Middle frontal gyrus (tissue), 1 donor: ENCODE data around the gene PLCH1.

Source experiments
- DNase-seq: peaks from one replicate; pipeline ENCODE4 v3.0.0-alpha.2; 2015; ENCODE audit warnings: low spot score; ENCODE audit errors: extremely low spot score

PLCH1 gene

DNA sequence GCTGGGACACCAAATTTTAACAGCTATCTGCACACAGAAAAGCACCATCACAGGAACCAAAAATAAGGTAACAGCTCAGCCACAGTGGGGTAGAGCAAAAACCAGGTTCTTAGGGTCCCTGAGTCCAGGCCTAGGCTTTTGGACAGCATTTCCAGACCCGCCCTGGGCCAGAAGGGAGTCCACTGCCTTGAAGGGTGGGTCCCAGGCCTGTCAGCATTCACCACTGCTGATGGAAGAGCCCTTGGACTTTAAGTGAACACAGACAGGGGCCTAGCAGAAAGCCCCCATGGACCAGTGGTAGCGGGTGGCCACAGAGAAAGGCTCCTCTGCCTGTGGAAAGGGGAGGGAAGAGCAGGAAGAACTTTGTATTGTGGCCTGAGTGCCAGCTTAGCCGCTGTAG lies 56.4 kb downstream of the PLCH1 start:
- no peak for DNase-seq

DNA sequence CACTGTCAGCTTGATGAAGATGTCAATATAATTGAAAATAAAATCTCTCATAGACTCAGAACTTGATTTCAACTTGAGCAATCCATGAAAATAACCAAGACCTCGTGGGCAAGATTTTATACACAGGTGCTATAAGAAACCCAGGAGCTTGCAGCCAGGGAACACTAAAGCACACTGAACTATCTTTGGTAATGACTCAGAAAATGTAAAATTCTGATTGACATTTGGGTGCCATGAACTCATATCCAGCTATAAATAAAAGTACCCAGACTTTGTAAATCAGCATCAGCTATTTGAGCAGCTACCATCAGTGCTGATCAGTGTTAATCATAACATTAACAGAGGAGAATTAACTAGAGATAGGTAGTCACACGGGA lies 61.5 kb downstream of the PLCH1 start:
- DNase-seq, result no peak

DNA sequence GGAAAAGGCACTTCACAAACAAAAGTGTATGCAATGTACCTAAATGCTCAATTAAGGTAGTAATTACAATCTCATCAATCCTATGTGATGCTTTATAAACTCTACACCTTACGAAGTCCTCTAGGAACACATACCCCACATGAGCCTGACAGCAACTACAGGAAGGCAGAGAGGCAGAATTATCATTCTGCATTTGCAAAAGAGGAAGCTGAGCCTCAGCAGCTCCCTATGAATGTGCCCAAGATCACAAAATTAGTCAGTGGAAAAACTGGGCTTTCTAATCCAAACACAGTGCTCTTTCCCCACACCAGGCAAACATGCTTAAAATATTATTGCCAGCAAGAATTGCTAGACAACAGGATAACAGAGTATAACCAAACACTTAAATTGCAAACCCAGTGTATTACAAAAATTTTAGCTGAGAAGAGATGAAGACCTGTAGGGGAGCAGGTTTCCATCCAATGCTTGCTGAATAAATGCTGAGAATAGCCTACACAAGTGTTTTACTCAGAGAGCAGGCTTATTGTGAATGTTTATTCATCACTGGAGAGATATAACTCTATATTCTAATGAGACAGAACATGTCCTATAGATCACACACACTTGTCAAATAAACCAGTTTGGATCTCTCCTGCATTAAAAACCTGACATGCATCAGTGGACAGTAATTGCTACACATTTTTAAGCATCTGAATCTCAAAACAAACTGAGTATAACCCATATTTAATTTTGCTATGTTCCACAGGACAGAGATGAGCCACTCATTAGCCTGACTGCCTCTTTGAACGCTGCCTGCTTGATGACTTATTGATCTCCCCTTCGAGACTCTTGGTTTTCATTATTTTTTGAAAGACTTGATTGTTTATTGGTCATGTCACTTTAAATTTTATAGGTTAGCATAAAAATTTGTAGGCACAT lies 62.2 kb downstream of the PLCH1 start:
- DNase-seq, result no peak

DNA sequence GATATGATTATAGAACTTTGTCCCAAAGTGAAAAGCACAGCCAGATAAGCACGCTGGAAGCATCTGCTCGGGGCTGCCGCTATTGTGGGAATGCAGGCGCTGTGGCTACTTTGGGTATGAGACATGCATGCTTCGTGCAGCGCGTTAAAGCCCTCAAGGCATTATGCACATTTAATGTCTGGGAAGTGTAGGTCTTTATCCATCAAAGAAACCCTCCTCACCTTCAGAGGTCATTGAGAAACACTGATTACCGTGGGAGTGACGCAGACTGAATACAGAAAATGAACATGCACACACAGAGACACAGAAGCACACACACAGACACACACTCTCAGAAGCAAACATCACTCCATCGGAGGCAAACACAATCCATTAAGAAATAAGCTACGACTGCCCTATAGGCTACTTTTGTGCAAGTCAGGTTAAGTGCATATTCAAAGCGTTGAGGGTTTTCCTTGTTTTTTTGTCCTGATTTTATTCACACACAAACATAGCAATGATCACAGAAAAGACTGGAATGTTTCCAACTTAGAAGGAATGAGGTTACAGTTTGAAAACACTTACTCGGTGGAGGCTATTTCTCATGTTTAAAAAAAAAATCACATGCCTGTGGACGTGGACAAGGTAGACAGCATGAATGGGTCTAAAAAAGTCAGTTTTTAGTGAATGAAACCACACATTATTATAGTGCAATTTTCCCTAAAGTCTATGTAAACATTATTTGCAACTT lies 68.5 kb downstream of the PLCH1 start:
- no peak for DNase-seq

DNA sequence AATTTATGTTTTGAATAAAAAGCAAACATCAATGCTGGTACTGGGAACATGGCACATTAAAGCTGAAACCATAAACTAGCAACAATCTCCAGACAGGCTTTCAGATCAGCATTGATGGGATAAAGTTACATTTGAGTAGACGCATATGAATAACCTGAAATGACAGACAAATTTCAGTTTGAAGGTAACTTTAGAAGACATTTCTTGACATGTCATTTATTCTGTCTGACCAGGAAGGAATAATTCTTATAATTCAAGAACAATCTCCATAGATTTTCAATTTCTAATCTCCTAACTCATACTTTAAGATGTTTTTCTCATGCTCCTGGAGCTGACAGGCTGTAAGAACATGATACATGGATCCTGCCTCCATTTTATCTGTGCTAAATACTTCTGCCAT lies 69.8 kb downstream of the PLCH1 start:
- DNase-seq, result no peak

DNA sequence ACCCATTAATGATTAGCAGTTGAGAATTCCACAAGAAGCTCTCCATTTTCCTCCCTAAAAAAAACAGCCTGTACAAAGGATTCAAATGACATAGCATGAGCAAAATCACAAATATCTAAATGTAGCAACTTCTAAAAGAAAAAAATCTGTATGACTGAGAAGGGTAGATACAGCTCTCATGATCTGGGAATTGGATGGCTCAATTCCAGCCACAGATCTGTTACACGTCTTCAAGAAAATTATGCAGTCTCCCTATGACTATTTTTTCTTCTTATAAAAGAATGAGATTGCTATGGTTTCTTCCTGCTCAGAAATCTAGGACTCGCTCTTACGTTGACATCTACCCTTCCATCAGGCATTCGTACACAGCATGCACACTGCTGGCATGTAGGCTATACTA lies 71.5 kb downstream of the PLCH1 start:
- no peak for DNase-seq

DNA sequence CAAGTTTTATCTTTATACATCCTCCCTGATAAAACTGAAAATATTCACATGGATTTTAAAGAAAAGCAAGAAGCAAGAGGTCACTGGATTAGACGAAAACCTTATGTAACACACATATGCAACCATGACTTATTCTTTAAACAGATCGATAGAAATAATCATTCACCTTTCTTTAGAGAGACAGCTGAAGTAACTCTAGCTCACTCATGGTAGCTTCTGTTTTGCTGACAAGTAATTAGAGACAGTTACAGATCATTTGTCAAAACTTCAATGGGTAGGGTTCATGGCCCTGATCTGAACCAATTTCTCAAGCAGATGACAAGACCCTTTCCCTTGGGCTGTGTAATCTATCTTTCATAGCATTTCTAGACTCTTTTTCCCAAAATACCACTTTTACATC lies 74.5 kb downstream of the PLCH1 start:
- DNase-seq, result no peak

DNA sequence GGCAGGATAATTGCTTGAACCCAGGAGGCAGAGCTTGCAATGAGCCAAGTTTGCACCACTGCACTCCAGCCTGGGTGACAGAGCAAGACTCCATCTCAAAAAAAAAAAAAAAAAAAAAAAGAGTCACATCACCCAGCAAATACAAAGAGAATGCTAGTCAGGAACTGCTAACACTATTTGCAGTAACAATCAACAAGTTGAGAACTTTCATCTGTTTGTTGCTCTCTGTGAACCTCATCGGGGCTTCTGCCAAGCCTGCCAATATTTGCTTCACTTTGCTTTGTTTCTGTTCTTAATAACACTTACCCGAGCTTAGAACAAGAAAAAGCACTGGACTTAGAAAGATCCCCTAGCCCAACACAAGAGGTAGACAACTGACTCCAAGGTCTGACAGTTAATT lies 76.9 kb downstream of the PLCH1 start:
- no peak for DNase-seq

DNA sequence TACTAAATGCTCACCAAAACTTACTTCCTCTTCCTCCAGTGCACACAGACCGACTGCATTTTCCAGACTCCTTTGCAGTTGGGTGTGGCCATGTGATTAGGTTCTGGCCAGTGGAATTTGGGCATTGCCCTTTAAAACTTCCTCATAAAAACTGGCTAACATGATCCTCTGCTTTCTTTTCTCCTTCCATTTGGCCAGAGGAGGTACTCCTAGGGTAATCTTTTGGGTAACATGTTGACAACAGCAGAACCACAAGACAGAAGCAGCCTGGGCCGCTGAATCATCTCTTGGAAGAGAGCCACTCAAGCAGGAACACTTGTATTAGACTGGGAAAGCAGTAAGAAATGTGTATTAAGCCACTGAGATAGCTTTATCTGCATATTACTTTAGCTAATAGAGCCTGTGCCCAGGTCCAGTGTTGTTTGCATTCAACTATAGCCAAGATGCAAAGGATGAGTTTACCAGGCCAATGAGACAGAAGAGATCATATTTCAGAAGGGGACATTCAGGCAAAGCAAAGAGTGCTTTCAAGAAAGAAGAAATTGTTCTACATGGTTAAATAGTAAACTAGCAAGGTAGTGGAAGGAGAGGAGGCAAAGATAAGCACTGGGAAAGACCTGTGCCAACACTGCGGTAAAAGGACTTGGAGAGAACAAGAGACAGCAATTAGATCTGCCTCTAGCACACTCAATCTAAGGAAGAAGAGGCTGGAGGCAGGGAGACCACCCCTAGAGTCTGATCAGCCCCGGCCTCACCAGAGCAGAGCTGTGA lies 79.8 kb downstream of the PLCH1 start:
- no peak for DNase-seq

DNA sequence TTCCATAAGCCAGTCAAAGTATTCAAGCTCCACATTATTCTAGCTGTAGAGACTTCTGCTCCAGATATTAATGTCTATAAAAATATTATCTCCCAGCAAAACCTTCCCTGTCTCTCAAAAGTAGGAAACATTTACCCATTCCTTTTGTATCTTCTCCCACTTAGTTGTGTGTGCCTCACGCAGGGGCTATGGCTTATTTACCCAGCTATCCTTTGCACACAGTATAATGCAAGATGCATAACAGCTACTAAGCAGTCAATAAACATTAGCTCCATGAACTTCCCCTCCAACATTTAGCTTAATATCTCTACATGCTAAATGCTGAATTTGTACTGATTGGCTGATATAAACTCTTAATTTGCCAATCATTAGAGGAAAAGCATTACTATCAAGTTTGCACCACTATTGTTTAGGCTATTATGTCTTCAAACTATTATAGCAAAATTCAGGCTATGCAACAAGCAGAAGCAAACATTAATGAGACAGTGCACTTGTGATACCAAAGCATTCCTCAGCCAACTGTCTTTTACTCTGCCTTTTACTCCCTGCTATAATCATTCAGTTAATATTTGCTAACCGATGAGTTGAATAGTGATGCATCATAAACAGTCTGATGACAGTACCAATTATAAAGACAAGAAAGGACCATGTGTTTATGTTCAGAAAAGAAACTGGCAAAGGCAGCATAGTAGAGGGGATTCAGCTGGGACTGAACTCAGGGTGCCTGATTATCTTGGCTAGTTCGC lies 81.2 kb downstream of the PLCH1 start:
- no peak for DNase-seq

DNA sequence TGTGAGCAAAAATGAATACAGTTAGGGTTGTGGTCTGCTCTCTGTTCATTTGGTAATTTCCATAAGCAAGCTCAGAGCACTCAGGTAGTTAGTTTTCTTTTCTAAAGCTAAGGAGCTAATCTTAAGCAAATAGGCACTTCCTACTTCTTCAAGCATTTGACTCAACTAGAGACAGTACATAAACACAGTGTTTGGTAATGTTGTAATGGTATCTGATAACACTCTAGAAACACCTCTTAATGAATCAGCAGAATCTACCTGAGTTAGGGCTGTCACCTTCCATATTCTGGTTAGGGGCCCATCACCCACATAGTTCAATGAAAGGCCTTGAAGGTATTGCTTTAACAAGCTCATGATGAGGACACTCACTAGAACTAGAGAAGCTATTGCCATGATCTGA lies 83.1 kb downstream of the PLCH1 start:
- no peak for DNase-seq

DNA sequence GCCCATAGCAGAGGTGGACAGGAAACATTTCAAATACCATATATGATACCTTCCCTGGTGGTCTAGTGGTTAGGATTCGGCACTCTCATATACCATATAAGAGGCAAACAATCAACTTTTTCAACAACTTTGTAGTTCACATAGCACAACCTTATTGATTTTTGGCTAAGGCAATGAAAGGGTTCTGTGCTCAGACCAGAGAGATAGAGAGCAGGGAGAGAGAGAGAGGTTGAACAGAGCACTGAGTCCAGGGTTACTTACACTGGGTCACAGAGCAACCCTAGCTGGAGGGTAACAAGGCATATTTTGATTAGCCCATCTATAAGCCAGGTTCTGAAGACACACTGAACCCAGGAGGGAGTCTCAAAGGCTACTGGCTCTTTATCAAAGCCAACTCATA lies 83.8 kb downstream of the PLCH1 start:
- DNase-seq, result no peak

DNA sequence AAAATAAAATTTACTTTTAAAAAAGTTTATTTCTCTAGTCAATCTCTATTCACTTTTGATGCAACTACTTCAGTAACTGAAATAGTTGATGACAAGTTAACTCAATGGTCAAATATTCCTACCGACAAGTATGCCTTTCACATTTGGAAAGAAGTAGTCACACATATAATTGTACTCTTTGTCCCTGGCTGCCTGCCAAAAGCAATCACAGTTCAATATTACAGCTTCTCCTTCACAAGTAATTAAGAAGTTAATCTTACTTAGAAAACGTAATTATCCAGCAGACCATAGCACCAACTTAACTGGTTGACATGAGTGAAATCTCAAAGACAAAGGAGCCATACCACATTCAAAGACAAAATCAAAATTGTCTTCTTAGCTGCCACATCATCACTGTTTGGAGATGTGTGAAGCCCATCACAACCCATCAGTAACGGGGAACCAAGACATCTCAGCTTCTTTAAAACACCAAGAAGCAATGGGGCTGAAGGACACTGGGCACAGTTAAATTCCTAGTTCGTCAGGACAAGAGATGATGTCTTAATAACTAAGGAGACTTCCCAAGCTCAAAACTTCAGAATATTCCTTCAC lies 86.1 kb downstream of the PLCH1 start:
- no peak for DNase-seq

DNA sequence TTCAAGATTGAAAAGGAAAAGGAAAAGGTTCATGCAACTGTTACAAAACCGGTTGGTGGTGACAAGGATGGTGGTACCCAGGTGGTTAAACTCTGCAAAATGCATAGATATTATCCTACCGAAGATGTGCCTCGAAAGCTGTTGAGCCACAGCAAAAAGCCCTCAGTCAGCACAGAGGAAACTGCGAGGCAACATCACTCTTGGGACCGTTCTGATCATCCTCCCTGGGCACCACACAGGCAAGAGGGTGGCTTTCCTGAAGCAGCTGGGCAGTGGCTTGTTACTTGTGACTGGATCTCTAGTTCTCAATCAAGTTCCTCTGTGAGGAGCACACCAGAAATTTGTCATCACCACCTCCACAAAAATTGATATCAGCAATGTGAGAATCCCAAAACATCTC lies 86.9 kb downstream of the PLCH1 start:
- no peak for DNase-seq

DNA sequence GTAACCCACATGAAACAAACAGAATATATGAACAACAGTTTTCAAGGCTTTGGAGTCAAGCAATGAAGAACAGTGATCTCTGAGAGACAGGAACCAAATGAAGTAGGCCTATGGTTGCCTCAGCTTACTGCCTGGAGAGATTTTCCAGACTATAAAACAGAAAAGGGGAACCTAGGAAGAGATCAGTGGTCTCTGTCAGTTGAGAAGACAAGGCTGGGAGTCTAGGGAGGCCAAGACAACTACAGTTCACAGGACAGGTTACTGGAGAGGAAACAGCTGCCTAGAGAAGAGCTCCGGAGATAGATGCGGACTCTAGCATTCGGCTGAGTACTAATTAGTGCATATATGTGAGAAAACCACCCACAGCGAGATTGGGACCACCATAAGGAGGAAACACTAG lies 87.7 kb downstream of the PLCH1 start:
- no peak for DNase-seq

DNA sequence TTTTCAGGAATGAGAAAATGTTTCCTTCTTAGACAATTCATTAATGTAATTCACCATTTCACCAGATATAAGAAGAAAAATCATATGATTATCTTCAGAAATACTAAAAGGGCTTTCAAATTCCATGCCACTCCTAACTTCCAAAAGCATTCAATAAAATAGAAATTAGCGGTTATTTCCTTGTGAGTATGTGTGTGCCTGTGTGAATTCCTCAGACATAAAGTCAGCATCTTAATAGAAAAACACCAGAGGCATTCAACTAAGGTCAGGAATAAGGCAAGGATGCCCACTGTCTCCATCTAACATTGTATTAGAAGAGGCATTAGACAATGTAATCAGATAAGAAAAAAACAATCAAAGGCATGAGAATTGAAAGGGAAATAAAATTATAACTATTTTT lies 88.4 kb downstream of the PLCH1 start:
- DNase-seq, result no peak

DNA sequence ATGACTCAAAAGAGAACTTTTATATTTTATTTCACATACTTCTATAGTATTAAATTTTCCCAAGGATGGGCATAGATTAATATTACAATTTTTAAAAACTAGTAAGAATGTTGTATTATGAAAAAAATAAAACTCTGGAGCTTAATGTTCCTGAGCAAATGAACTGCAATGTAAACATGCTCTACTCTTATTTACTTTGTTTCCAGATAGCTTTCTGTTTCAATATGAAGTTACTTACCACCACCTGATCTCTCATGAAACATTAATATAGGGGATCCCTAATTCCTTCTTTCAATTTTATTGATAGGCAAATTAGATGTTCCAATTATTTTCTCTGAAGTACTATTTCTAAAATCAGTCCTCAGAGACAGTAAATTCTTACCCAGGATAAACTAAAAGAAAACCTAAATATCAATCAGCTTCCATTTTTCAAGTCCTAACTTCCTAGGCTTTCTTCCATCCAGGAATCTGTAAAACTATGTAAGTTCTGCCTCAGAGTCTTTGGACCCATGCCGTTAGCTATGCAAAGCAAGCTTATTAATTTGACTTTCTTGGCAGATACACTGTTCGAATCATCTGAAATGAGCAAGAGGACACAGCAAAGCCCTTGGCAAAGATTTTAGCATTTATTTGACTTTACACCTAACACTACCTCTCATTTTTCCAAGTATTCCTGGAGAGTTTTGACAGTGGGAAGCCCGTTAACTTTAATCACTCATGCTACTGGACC lies 93.2 kb downstream of the PLCH1 start:
- DNase-seq, result no peak

DNA sequence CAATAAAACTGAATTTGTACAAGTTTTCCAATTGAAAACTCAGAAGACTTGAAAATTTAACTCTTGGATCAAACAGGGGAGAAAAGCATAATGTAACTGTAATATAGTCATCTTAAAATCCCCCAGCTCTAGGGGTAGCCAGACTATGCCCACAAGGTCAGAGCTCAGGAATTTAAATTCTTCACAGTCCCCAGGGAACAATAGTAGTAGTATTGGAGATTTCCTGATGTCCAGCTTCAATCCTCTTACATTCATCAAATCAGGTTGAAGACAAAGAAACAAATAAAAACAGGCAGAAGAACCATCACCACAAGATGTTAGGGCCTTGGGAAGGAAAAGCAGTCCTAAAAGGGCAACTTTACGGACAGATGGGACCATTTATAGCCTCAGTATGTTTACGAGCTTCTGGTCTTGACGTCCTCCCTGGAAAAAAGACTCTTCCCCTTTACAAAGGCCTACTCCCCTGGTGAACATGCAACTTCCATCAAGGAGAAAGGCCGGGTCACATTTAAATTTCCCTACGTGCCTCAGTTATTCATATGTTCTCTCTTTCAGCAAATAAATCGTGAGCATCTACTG lies 96.8 kb downstream of the PLCH1 start:
- no peak for DNase-seq

DNA sequence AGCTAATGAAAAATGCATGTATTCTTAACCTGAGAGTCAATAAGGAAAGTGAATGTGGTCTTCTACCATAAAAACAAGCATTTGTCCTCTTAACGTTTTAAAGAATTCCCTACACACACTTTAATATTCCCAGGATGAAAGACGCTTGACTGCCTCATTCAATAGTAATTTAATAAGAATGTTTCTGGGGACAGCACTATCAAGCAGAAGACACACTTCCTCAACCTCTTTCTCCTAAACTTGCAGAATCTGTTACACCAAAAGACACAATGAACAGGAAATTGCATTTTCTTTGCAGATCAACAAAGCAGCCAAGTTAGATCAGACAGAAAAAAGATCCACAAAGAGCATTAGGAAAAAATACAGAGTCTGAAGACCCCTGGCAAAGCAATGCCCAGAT lies 97.7 kb downstream of the PLCH1 start:
- DNase-seq, result no peak

DNA sequence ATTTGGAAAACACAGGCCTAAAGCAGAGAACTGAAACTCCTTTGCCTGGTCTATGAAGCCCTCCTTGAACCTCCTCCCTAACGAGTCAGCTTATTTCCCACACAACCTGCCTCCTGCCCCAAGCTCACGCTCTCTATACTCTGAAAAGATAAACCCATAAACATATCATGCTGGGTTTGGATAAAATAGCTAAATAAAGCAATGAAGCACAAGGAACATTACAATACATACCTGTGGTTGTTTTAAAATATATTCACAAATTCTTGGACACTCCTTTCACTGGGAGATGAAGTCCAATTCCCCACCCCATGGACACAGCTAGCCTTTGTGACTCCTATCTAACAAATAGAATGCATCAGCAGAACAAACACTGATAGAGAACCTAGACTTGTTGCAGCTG lies 98.2 kb downstream of the PLCH1 start:
- no peak for DNase-seq
